SH-SY5Y (cell line): ENCODE data around the gene PRKAB2.

Experiments
- GATA2 ChIP-seq: IDR thresholded peaks from 2 replicates; pipeline ENCODE4 v1.6.1; 2011; ENCODE audit warnings: mild to moderate bottlenecking, low read depth, low read length
- GATA3 ChIP-seq: IDR thresholded peaks from 2 replicates; pipeline ENCODE4 v1.6.1; 2011; ENCODE audit warnings: low read depth, mild to moderate bottlenecking, low read length, moderate library complexity

GRCh38 chr1:147110434-147110833, 61.8 kb downstream of the PRKAB2 start:
- no peak for TF ChIP-seq GATA3
- no peak for TF ChIP-seq GATA2
